ENCODE results near the gene KRT15. TPM values are rescaled to one million over a fixed set of nuclear protein-coding genes. Genes with fewer than 3 reads are reported as not detected.

The KRT15 gene
- total RNA-seq, 2 experiments from 2014 or later: not detected

DNA sequence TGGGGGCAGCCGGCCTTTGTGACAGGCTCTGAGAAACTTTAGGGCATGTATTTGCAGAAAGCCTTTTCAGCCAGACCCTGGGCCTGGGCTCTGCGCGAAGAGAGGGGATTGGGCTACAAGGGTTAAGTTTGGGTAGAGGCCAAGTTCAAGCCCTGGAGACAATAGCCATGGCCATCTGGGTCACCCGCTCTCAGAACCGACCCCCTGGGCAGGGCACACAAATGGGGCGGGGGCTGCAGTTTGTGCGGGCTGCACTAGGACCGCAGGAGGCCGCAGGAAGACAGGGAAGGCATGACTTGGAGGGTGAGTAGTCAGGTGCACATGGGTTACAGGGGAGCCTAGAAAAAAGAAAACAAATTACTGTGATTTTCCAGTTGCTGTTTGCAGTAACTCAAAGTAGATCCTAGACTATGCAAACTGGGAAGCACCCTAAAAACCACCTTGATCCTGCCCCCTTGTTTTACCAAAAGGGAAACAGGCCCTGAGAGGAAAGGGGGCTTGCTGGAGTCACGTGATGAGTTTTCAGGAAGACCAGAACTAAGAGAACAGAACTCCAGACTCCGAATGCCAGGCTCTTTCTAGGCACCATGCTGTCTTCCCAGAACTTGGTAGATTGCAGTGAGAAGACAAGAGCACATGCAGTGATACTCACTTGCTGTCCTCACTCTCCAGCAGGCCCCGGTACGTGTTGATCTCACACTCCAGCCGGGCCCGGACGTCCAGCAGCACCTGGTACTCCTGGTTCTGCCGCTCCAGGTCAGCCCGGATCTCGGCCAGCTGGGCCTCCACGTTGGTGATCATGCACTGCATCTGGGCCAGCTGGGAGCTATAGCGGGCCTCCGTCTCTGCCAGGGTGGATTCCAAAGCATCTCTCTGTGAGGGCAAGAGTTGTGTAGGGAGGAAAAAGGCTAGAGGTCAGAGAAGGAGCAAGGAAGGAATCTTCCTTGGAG, 41.5 kb downstream of the KRT15 start:
- no peak for DNase-seq
- Mint-ChIP-seq H3K27me3 (peaks cover 4% of the 10 kb centered on the region), H3K4me3 (no peak overlapping the region), H3K9me3 (no peaks in the 10 kb centered on the region), H3K27ac (no peak overlapping the region), H3K4me1 (no peaks in the 10 kb centered on the region), H3K36me3 (ENCODE audit: low read depth) (no peaks in the 10 kb centered on the region)
- ChIA-PET POLR2A (no interaction called here), CTCF (interaction anchor here (1.1 kb wide), 1 partner anchor 21 kb away, joined by 3 read pairs; no protein-coding TSS in a partner anchor)

DNA sequence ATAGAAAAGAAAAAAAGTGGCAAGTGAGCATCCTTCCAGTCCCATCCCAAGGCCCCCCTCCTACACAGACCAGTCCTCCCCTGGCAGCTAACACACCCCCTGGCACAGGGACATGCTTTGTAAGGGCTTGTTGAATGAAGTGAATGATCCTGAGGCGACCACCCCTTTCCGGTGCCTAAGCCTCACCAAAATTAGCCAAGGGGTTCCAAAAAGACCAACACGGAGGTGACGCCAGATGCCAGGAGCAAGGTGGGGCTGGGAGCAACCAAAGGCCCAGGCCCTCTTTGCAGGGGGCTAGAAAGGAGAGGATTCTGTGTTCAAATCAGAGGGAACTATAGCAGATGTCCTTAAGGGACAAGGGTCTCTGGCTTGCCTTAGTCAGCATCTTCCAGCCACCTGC, 43.3 kb downstream of the KRT15 start:
- no peaks in the 10 kb centered on the region for H3K9me3 Mint-ChIP-seq
- POLR2A ChIA-PET: no interaction called here
- H3K27ac Mint-ChIP-seq: no peak overlapping the region
- peaks cover 8% of the 10 kb centered on the region for H3K27me3 Mint-ChIP-seq
- H3K4me1 Mint-ChIP-seq: no peaks in the 10 kb centered on the region
- no peak overlapping the region for H3K4me3 Mint-ChIP-seq
- no peak for DNase-seq
- CTCF ChIA-PET: no interaction called here
- no peaks in the 10 kb centered on the region for H3K36me3 Mint-ChIP-seq (ENCODE audit: low read depth)

- CTCF ChIA-PET: interaction anchor here (1.4 kb wide), 1 partner anchor 74 kb away, joined by 3 read pairs; no protein-coding TSS in a partner anchor
- H3K27me3 Mint-ChIP-seq: peaks cover 8% of the 10 kb centered on the region
- no peaks in the 10 kb centered on the region for H3K36me3 Mint-ChIP-seq (ENCODE audit: low read depth)
- no peak overlapping the region for H3K4me3 Mint-ChIP-seq
- H3K27ac Mint-ChIP-seq: no peak overlapping the region
- H3K4me1 Mint-ChIP-seq: no peaks in the 10 kb centered on the region
- POLR2A ChIA-PET: no interaction called here
- H3K9me3 Mint-ChIP-seq: no peaks in the 10 kb centered on the region
- DNase-seq: no peak
These were observed 43.8 kb downstream of the KRT15 start for GRCh38 chr17:41474863-41475262.

DNA sequence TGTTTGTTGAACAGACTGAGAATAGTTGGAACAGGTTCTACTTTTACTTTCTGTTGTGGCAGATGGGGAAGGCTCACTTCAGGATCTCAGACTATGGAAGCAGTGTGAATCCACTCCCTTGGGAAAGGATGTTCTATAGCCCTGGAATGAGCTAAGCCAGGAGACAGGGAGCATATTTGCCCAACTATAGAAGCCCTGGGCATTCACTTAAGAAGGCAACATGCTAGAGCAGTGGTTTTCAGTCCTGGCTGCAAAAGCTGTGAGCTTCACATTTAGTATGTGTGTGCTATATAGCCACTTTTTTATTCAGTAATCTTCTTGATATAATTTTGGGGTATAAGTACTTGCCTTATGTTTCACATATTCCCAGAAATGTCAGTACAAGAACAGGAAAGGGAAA, 50.3 kb downstream of the KRT15 start:
- POLR2A ChIA-PET: no interaction called here
- Mint-ChIP-seq H3K9me3 (no peaks in the 10 kb centered on the region), H3K27ac (no peak overlapping the region), H3K4me3 (no peak overlapping the region), H3K27me3 (peaks cover 8% of the 10 kb centered on the region), H3K4me1 (no peaks in the 10 kb centered on the region), H3K36me3 (ENCODE audit: low read depth) (no peaks in the 10 kb centered on the region)
- DNase-seq: no peak
- CTCF ChIA-PET: no interaction called here

DNA sequence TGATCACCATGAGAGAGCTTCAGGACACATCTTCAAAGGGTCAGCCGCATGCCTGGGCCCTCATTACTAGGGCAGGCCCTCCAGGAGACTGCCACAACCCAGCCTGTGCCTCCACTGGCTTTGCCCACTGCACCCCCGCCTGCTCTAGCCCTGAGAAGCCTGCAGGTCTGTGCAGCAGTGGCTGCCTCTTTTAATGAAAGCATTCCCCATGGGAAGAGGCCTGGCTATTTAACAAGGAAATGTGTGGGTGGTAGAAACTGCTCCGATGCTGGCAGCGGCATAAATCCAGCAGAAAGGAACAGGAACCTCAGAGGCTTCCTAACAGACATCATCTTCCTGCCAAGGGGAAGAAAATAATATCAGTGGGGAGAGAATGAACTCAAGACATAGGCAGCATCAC, 51.1 kb downstream of the KRT15 start:
- H3K9me3 Mint-ChIP-seq: no peaks in the 10 kb centered on the region

GRCh38 chr17:41466988-41467387, 51.7 kb downstream of the KRT15 start, which contains the start of gene KRT32:
KRT32 (minus strand) TSS chr17:41467386; CDS start chr17:41467325, 61 bp downstream.
- H3K27me3 Mint-ChIP-seq: peaks cover 6% of the 10 kb centered on the region
- no peaks in the 10 kb centered on the region for H3K9me3 Mint-ChIP-seq
- ChIA-PET CTCF (no interaction called here), POLR2A (no interaction called here)
- no peaks in the 10 kb centered on the region for H3K36me3 Mint-ChIP-seq (ENCODE audit: low read depth)
- no peak for DNase-seq
- H3K4me1 Mint-ChIP-seq: no peaks in the 10 kb centered on the region
- no peak within 1 kb of the TSS for H3K4me3 Mint-ChIP-seq
- H3K27ac Mint-ChIP-seq: no peak within 1 kb of the TSS

More for the DNA sequence above, 51.1 kb downstream of the KRT15 start:
- H3K27me3 Mint-ChIP-seq: peaks cover 6% of the 10 kb centered on the region
- H3K4me1 Mint-ChIP-seq: no peaks in the 10 kb centered on the region
- POLR2A ChIA-PET: no interaction called here
- DNase-seq: no peak
- no peak overlapping the region for H3K4me3 Mint-ChIP-seq
- CTCF ChIA-PET: no interaction called here
- H3K36me3 Mint-ChIP-seq (ENCODE audit: low read depth): no peaks in the 10 kb centered on the region
- no peak overlapping the region for H3K27ac Mint-ChIP-seq

GRCh38 chr17:41464682-41465081, 54.0 kb downstream of the KRT15 start:
- ChIA-PET POLR2A (no interaction called here), CTCF (no interaction called here)
- Mint-ChIP-seq H3K9me3 (no peaks in the 10 kb centered on the region), H3K36me3 (ENCODE audit: low read depth) (no peaks in the 10 kb centered on the region), H3K27ac (no peak overlapping the region), H3K4me3 (no peak overlapping the region), H3K4me1 (no peaks in the 10 kb centered on the region), H3K27me3 (peaks cover 3% of the 10 kb centered on the region)
- no peak for DNase-seq

DNA sequence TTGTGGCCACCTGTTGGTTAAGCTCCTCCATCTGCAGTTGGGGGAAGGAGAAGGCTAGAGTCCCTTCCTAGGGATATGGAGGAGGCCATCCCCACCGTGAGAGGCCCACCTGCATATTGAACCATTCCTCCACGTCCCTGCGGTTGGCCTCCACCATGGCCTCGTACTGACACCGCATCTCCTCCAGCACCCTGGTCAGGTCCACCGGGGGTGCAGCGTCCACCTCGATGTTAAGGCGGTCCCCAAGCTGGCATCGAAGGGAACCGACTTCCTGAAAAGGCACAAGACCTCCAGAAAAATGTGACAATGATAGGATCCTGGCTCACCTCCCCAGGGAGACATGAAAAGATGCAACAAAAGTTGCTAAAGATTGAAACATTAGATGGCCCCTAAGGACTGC, 54.5 kb downstream of the KRT15 start:
- Mint-ChIP-seq H3K27me3 (peaks cover 3% of the 10 kb centered on the region), H3K27ac (no peak overlapping the region), H3K9me3 (no peaks in the 10 kb centered on the region), H3K4me1 (no peaks in the 10 kb centered on the region), H3K36me3 (ENCODE audit: low read depth) (no peaks in the 10 kb centered on the region), H3K4me3 (no peak overlapping the region)
- ChIA-PET CTCF (interaction anchor here (1.2 kb wide), 1 partner anchor 85 kb away, joined by 4 read pairs; no protein-coding TSS in a partner anchor), POLR2A (no interaction called here)
- no peak for DNase-seq

- CTCF ChIA-PET: interaction anchor here (1.2 kb wide), 1 partner anchor 86 kb away, joined by 4 read pairs; no protein-coding TSS in a partner anchor
These were observed 54.9 kb downstream of the KRT15 start for GRCh38 chr17:41463746-41464145.

More at GRCh38 chr17:41463746-41464145, 54.9 kb downstream of the KRT15 start:
- no peak for DNase-seq
- Mint-ChIP-seq H3K4me3 (no peak overlapping the region), H3K36me3 (ENCODE audit: low read depth) (no peaks in the 10 kb centered on the region), H3K9me3 (no peaks in the 10 kb centered on the region), H3K27ac (no peak overlapping the region), H3K4me1 (no peaks in the 10 kb centered on the region), H3K27me3 (peaks cover 3% of the 10 kb centered on the region)
- POLR2A ChIA-PET: no interaction called here

Other genes with a start within 250 kb of the KRT15 start
- gene KRTAP9-7, start 243.2 kb downstream of the KRT15 start, total RNA-seq: not detected
- gene KRTAP29-1, start 216.0 kb downstream of the KRT15 start, total RNA-seq: not detected
- gene KRTAP16-1, start 209.6 kb downstream of the KRT15 start, total RNA-seq: under 1 TPM in 1 of 2 experiments, not detected in 1; 0.13 TPM
- gene KRTAP17-1, start 203.2 kb downstream of the KRT15 start, total RNA-seq: not detected
- gene KRT33A, start 168.1 kb downstream of the KRT15 start, total RNA-seq: not detected
- gene KRT33B, start 149.1 kb downstream of the KRT15 start, total RNA-seq: not detected
- gene KRT34, start 136.6 kb downstream of the KRT15 start, total RNA-seq: not detected
- not detected for gene KRT31, start 121.3 kb downstream of the KRT15 start, total RNA-seq
- gene KRT37, start 94.3 kb downstream of the KRT15 start, total RNA-seq: not detected
- not detected for gene KRT38, start 77.9 kb downstream of the KRT15 start, total RNA-seq
- not detected for gene KRT32, start 51.5 kb downstream of the KRT15 start, total RNA-seq
- not detected for gene KRT35, start 37.7 kb downstream of the KRT15 start, total RNA-seq
- gene KRT36, start 29.0 kb downstream of the KRT15 start, total RNA-seq: not detected
- gene KRT13, start 13.3 kb downstream of the KRT15 start, total RNA-seq: not detected
- gene KRT19, start 9.4 kb upstream of the KRT15 start, total RNA-seq: not detected
- not detected for gene KRT9, start 53.2 kb upstream of the KRT15 start, total RNA-seq
- gene KRT14, start 68.0 kb upstream of the KRT15 start, total RNA-seq: not detected
- gene KRT16, start 93.9 kb upstream of the KRT15 start, total RNA-seq: not detected
- not detected for gene KRT17, start 105.7 kb upstream of the KRT15 start, total RNA-seq
- gene EIF1, start 170.0 kb upstream of the KRT15 start, total RNA-seq: 100 to 1,000 TPM; 933 to 950 TPM
- not detected for gene GAST, start 193.4 kb upstream of the KRT15 start, total RNA-seq
- under 1 TPM; 0.05 TPM for gene HAP1, start 215.8 kb upstream of the KRT15 start, total RNA-seq

All from activated CD4-positive, alpha-beta memory T cell treated with anti-CD3 and anti-CD28 coated beads, Interleukin-2, amount 10 ng/mL, durations not matched to agents 7 days and 5 days (primary cell).